ENCODE measurements around the gene PGBD5.

Gene PGBD5

DNA sequence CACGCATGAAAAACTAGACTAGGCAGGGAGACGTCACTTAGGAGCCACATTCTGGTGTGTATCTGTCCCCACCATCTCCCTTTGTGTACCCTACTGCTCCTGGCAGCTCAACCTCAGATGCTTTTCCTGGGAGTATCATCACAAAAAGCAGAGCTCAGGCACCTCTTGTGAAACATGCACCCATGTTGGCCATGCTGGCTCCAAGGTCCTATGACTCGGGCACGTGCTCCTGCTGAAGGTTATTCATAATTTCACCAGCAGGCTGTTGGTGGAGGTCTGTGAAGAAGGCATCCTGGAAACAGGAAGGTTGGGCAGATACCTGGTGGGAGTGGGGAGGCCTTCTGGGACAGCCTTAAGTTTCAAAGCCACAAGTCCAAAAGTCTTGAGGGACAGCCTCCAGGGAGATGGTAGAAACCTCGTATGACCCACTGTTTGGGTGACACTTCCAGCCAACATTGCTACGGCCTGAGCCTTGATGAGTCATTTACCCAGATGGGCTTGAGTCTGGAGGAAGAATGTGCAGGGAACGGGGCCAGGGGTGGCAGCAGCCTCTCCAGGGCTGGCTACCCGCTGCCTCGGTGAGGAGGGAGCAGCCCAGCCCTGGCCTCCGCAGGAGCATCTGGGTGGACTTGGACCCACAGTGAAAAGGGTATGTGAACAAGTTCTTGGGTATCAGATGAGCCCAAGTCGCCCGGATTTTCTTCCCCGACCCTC, 75.8 kb downstream of the PGBD5 start:
- DNase-seq: peak in 5 of 51 donors; percentile 19 to 56 (median 31)

DNA sequence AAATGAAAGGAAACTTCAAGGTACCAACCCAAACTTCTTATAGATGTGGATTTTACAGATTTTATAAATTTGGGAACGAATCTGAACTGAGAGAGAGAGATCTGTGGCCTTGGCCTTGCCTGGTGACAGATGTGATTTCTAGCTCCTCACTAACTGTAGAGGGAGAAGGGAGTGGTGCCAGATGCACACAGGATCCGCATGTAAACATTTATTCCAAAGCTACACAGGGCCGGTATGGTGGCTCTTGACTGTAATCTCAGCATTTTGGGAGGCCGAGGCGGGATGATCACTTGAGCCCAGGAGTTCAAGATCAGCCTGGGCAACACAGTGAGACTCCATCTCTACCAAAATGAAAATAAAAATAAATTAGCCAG, 77.1 kb downstream of the PGBD5 start:
- DNase-seq: no peak

- DNase-seq: peak in 5 of 51 donors; percentile 21 to 39 (median 34)
Observed at GRCh38 chr1:230348386-230349019, 77.6 kb downstream of the PGBD5 start.

DNA sequence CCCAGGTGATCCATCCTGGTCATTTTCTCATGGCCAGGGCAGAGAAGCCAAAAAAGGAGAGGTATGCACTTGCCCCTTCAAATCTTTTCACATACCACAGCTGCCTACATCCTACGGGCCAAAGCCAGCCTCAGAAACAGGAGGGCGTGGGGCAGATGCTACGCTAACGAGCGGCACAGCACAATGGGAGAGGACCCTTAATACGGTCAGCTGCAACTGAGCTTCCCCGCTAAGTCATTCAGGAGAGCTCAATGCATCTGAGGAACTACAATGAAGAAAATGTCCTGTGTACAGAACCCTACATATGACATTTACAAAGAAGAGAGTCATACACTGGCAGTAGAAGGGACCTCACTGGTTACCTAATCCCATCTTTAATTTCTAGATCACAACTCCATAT, 78.2 kb downstream of the PGBD5 start:
- DNase-seq: no peak

GRCh38 chr1:230345139-230345885, 80.8 kb downstream of the PGBD5 start:
- DNase-seq: peak in 22 of 51 donors; percentile 16 to 78 (median 44)

DNA sequence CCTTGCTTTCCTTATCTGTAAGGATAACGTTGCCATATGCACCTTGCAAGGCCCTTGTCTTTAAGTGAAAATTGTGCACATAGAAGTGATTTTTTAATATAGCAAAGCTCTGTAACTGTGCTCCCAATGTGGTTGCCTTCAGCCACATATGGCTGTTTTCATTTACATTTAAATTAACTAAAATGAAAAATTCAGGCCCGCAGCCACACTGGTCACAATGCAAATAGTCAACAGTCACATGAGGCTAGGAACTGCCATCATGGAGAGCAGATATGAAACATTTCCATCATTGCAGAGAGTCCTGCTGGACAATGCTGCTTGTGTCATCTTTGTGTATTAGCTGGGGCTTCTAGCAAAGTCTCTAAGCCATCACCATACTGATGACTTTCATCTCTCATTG, 83.4 kb downstream of the PGBD5 start:
- no peak for DNase-seq

DNA sequence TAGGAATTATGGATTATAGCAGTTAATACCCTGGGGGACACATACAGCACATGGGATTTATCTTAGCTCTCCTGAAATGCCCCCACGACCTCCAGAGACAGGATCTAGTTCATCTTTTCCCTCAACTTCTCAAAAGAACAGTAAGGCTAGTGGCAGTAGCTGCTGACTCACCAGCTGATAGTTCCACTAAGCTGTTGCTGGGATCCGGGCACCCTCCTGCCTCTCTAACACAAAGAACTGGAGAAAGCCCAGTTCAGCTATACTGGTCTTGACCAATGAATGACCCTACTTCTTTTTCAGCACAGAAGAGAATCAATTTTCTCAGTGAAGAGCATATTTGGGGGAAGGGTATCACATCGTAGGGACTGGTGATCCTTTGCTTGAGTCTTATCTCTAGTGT, 84.1 kb downstream of the PGBD5 start:
- peak in 9 of 51 donors; percentile 16 to 39 (median 22) for DNase-seq

- no peak for DNase-seq
Observed at GRCh38 chr1:230341162-230341546, 85.0 kb downstream of the PGBD5 start.

DNA sequence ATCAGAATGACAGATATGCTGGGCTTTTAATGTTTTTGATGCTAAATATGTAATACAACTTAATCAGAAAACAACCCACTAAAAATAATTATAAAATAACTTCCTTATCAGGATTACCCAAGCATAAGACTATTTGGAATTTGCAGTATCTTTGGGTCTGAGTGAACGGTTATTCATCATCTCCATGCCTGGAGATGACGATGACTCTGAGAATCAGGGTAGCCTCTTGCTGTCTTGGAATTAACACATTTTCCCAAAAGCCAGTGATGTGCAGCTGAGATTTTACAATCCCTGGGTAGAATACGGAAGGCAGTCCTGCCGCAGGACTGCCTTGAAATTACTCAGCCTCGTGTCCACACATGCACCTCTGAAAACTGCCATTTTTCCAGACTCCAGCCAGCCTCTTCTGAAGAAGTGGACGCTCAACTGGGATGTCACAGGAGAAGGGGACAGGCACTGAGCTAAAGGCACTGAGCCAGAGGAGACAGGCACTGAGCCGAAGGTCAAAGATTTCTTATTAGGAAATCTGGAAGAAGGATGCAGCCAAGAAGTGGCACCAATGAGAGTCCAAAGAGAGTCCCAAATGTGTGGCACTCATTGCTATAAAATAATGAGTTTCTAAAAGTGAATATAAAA, 85.5 kb downstream of the PGBD5 start:
- peak in 1 of 51 donors; percentile 33 for DNase-seq

GRCh38 chr1:230339033-230339432, 87.1 kb downstream of the PGBD5 start:
- DNase-seq: no peak

GRCh38 chr1:230337266-230337665, 88.9 kb downstream of the PGBD5 start:
- DNase-seq: no peak

DNA sequence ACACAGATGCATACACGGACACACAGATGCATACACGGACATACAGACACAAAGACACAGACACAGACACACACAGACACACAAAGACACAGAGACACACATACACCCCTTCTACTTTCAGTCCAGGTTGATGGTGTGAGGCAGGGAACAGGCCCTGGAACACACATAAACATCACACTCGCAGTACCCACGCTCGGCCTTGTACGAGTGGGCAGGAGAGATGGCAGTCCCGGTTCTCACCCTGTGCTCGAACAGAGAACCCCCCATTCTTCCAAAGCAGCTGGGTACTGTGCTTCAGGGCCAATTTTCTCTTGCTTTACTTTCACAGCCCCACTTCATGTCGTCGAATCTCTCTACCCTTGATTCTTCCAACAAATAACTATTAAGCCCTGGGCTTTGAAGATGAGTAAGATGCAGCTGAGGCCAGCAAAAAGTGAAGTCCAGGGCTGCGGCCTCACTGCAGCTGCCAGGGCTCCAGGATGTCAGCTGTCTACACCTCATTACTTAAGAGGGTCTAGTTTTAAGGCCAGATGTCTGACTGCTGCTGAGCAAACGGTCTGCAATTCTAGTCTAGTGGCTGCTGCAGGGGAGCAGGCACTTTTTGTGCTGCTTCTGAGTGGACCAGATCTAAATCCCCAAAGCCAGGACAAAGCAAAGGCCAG, 90.1 kb downstream of the PGBD5 start:
- no peak for DNase-seq

DNA sequence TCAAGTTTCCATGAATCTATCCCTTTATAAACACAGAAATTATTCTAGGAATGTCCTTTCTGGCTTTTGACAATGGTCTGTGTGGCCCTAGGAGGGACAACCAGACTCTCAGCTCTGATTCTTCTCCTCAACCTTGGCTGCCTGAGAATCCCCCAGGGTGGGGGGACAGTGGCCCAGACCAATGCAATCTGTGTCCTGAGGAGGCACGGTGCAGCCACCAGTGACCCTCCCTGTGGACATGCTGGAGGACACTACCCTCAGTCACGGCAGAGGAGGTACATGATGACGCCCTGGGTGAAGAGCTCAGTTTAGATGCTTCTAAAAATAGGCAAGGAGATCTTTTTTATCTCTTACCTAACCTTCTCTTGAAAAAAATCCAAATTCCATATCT, 91.7 kb downstream of the PGBD5 start:
- no peak for DNase-seq

GRCh38 chr1:230333590-230334446, 92.3 kb downstream of the PGBD5 start:
- DNase-seq: peak in 2 of 51 donors; percentile 25 to 41

- peak in 12 of 51 donors; percentile 22 to 56 (median 38) for DNase-seq
Observed at GRCh38 chr1:230332575-230333066, 93.5 kb downstream of the PGBD5 start.

- no peak for DNase-seq
Observed at GRCh38 chr1:230332061-230332460, 94.1 kb downstream of the PGBD5 start.

- no peak for DNase-seq
Observed at GRCh38 chr1:230330157-230330556, 96.0 kb downstream of the PGBD5 start.

GRCh38 chr1:230328342-230329015, 97.7 kb downstream of the PGBD5 start:
- DNase-seq: no peak

DNA sequence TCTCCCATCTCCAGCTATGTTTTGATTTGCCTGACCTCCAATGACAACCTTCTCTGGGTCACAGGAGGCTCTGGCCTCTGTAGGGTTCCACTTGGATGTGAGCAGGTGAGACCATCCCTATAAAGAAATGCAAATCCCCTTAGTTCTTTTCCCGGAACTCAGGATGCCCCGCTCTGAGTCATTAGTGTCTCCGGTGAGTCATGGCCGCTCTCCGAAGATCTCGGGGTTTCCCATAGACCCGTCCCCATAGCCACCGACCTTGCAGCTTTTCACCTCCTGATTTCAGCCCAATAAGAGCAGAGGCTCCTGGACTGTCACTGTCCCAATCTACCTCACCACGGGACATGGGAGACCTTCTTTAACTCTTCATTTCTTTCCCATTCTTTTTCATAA, 98.2 kb downstream of the PGBD5 start:
- no peak for DNase-seq
